ENCODE results near the gene CHCHD3. TPM values are rescaled to one million over a fixed set of nuclear protein-coding genes. Genes with fewer than 3 reads are reported as not detected.

The CHCHD3 gene
- total and polyA plus RNA-seq, 2 of the 4 experiments (the other 2 are of a cell fraction) = 56.9 to 141 TPM

- Histone ChIP-seq H3K23ac (ENCODE audit: low read depth, low read length) (no peak overlapping the region), H2AK9ac (replicated peaks; ENCODE audit: low read depth, low read length, poor library complexity) (no peak overlapping the region), H4K8ac (ENCODE audit: low read depth in 2 of 2, low read length in 2 of 2) (no peak overlapping the region), H2AK5ac (ENCODE audit: low read depth, low read length) (no peak overlapping the region), H3K79me1 (ENCODE audit: low read depth in 1 of 2, low read length in 2 of 2) (no peaks in the 10 kb centered on the region), H3K4ac (ENCODE audit: low read depth, low read length) (no peak overlapping the region), H2BK5ac (ENCODE audit: low read depth, low read length, poor library complexity, severe bottlenecking) (no peak overlapping the region), H3K36me3 (ENCODE audit: control insufficient read depth, insufficient read depth, low read length) (peaks cover 2% of the 10 kb centered on the region; the same call in 1 of the 2 replicates), H3K9me3 (ENCODE audit: control insufficient read depth, insufficient read depth, low read length) (no peaks in the 10 kb centered on the region), H2AFZ (replicated peaks; ENCODE audit: low read length, poor library complexity) (no peak overlapping the region), H3K56ac (ENCODE audit: extremely low read depth, insufficient read depth, low read length) (no peak overlapping the region), H3K4me2 (ENCODE audit: low read depth, low read length) (no peak overlapping the region), H3K9me1 (ENCODE audit: insufficient read depth, low read length) (no peaks in the 10 kb centered on the region), H2BK20ac (ENCODE audit: low read depth, low read length) (no peak overlapping the region), H3K14ac (replicated peaks; ENCODE audit: low read depth, low read length) (no peak overlapping the region), H3K4me1 (ENCODE audit: control insufficient read depth, insufficient read depth, low read length) (no peaks in the 10 kb centered on the region), H3K18ac (ENCODE audit: low read depth, low read length) (no peak overlapping the region), H3K27me3 (ENCODE audit: control insufficient read depth, insufficient read depth, low read length) (no peaks in the 10 kb centered on the region), H4K20me1 (ENCODE audit: insufficient read depth, low read length) (no peaks in the 10 kb centered on the region), H2BK120ac (ENCODE audit: low read depth, low read length) (no peak overlapping the region), H2BK15ac (ENCODE audit: low read depth, low read length) (no peak overlapping the region), H3K27ac (ENCODE audit: insufficient read depth, low read length) (no peak overlapping the region), H3K9ac (ENCODE audit: low read depth, low read length) (no peak overlapping the region), H4K5ac (ENCODE audit: low read depth, low read length) (no peak overlapping the region), H3K4me3 (ENCODE audit: insufficient read depth, low read depth, low read length) (no peak overlapping the region), H4K91ac (ENCODE audit: insufficient read depth, low read depth, low read length) (no peak overlapping the region)
- dilution Hi-C loops (cut with HindIII; ENCODE audit: low sequenced_read_pairs, unreplicated experiment) = no loop called here
- intact Hi-C loops (cut with micrococcal nuclease) = no loop called here
- ChIA-PET POLR2A (ENCODE audit: unreplicated experiment) (no interaction called here), CTCF (no interaction called here)
- TF ChIP-seq USF2 (IDR thresholded peaks at IDR 0.05; ENCODE audit: low read depth, low read length) (no peak), MXI1 (IDR thresholded peaks at IDR 0.05; ENCODE audit: borderline replicate concordance, low read depth, low read length) (no peak), BHLHE40 (IDR thresholded peaks at IDR 0.05; ENCODE audit: low read depth, low read length) (no peak)
- in situ Hi-C loops (cut with MboI; ENCODE audit: low sequenced_read_pairs) = no loop called here
- DNase-seq (no peak), ATAC-seq (ENCODE audit: low read depth) (no peak)
- WGBS, 2 experiments (ENCODE audit: extremely low coverage in 2 of 2, insufficient read length in 1 of 2) = no CpG with 5 or more reads among the region's 2 CpGs
- BruUV-seq (replicated peaks) = no TSS peak
Observed at GRCh38 chr7:132790104-132790503, 291.8 kb downstream of the CHCHD3 start.
